Measurements from ENCODE around the gene FSCN2. TPM values are rescaled to one million over a fixed set of nuclear protein-coding genes. Genes with fewer than 3 reads are reported as not detected.

The FSCN2 gene
- total and polyA plus RNA-seq, 9 donors = 0.13 to 6.4 (median 3.0) TPM

GRCh38 chr17:81578038-81578441 is 49.9 kb downstream of the FSCN2 start:
- TF ChIP-seq POLR2A (IDR thresholded peaks at IDR 0.05) (no peak), CTCF (IDR thresholded peaks at IDR 0.05) (no peak), EP300 (IDR thresholded peaks at IDR 0.05) (no peak)
- WGBS, 3 donors = 90 to 94% (median 93%) methylated on average over 10 of the region's 10 CpGs
- Histone ChIP-seq H3K36me3 (no peaks in the 10 kb centered on the region), H3K4me3 (no peak overlapping the region), H3K4me1 (ENCODE audit: insufficient read depth) (peaks cover 11% of the 10 kb centered on the region), H3K27ac (no peak overlapping the region), H3K9me3 (no peaks in the 10 kb centered on the region), H3K27me3 (no peaks in the 10 kb centered on the region)
- DNase-seq = no peak
- intact Hi-C loops (cut with DNase I) = no loop called here

GRCh38 chr17:81578561-81579225 is 50.5 kb downstream of the FSCN2 start:
- Histone ChIP-seq H3K27ac (no peak overlapping the region), H3K27me3 (no peaks in the 10 kb centered on the region), H3K9me3 (no peaks in the 10 kb centered on the region), H3K36me3 (no peaks in the 10 kb centered on the region), H3K4me3 (no peak overlapping the region), H3K4me1 (ENCODE audit: insufficient read depth) (peaks cover 11% of the 10 kb centered on the region)
- intact Hi-C loops (cut with DNase I) = no loop called here
- WGBS, 3 donors = 91 to 95% (median 95%) methylated on average over 6 of the region's 6 CpGs
- no peak for DNase-seq
- no peak for TF ChIP-seq EP300 (IDR thresholded peaks at IDR 0.05)
- TF ChIP-seq CTCF (IDR thresholded peaks at IDR 0.05) = no peak
- no peak for TF ChIP-seq POLR2A (IDR thresholded peaks at IDR 0.05)

GRCh38 chr17:81579298-81579697 is 51.1 kb downstream of the FSCN2 start:
- no peaks in the 10 kb centered on the region for H3K36me3 ChIP-seq
- 94 to 96% (median 94%) methylated on average over 6 of the region's 6 CpGs for WGBS, 3 donors
- H3K4me1 ChIP-seq (ENCODE audit: insufficient read depth) = peaks cover 11% of the 10 kb centered on the region
- TF ChIP-seq CTCF (IDR thresholded peaks at IDR 0.05) = no peak
- no peak for TF ChIP-seq POLR2A (IDR thresholded peaks at IDR 0.05)
- TF ChIP-seq EP300 (IDR thresholded peaks at IDR 0.05) = no peak
- H3K9me3 ChIP-seq = no peaks in the 10 kb centered on the region
- intact Hi-C loops (cut with DNase I) = no loop called here
- H3K27me3 ChIP-seq = no peaks in the 10 kb centered on the region
- H3K27ac ChIP-seq = no peak overlapping the region
- H3K4me3 ChIP-seq = no peak overlapping the region
- DNase-seq = no peak

- TF ChIP-seq EP300 (IDR thresholded peaks at IDR 0.05) (no peak), CTCF (IDR thresholded peaks at IDR 0.05) (no peak), POLR2A (IDR thresholded peaks at IDR 0.05) (no peak)
- H3K36me3 ChIP-seq = no peaks in the 10 kb centered on the region
- WGBS, 3 donors = 85 to 91% (median 87%) methylated on average over 10 of the region's 10 CpGs
- intact Hi-C loops (cut with DNase I) = no loop called here
- no peak for DNase-seq
- H3K4me1 ChIP-seq (ENCODE audit: insufficient read depth) = peaks cover 11% of the 10 kb centered on the region
- no peak overlapping the region for H3K4me3 ChIP-seq
- H3K27ac ChIP-seq = no peak overlapping the region
- H3K9me3 ChIP-seq = no peaks in the 10 kb centered on the region
- H3K27me3 ChIP-seq = no peaks in the 10 kb centered on the region
Measured at GRCh38 chr17:81579821-81580321, 51.7 kb downstream of the FSCN2 start.
